Measurements from ENCODE around the gene TROAP. TPM values are rescaled to one million over a fixed set of nuclear protein-coding genes. Genes with fewer than 3 reads are reported as not detected.

Gene TROAP
- total RNA-seq, 6 experiments from 2014 or later: 14.1 to 37.4 (median 34.5) TPM

DNA sequence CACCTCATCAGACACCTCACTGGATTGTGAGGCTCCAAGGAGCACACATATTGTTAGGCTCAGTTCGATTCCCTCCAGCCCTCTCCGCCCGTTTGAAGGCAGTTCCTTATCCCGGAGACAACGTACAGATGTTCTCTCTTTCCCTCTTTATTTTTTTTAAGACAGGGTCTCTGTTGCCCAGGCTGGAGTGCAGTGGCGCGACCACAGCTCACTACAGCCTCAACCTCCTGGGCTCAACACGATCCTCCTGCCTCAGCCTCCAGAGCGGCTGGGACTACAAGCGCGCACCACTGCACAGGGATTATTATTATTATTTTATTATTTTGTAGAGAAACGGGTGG lies 718 bp upstream of the TROAP start:
- peak overlapping the region; percentile 94 for H3K27ac Mint-ChIP-seq
- TF ChIP-seq, protein P1, sequence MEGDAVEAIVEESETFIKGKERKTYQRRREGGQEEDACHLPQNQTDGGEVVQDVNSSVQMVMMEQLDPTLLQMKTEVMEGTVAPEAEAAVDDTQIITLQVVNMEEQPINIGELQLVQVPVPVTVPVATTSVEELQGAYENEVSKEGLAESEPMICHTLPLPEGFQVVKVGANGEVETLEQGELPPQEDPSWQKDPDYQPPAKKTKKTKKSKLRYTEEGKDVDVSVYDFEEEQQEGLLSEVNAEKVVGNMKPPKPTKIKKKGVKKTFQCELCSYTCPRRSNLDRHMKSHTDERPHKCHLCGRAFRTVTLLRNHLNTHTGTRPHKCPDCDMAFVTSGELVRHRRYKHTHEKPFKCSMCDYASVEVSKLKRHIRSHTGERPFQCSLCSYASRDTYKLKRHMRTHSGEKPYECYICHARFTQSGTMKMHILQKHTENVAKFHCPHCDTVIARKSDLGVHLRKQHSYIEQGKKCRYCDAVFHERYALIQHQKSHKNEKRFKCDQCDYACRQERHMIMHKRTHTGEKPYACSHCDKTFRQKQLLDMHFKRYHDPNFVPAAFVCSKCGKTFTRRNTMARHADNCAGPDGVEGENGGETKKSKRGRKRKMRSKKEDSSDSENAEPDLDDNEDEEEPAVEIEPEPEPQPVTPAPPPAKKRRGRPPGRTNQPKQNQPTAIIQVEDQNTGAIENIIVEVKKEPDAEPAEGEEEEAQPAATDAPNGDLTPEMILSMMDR (IDR thresholded peaks at IDR 0.05): no peak
- peaks cover 26% of the 10 kb centered on the region for H3K4me1 Mint-ChIP-seq (ENCODE audit: low read depth)
- no peaks in the 10 kb centered on the region for H3K9me3 Mint-ChIP-seq
- peaks cover 2% of the 10 kb centered on the region for H3K27me3 Mint-ChIP-seq (ENCODE audit: insufficient read depth)
- peak overlapping the region; percentile 100 for H3K4me3 Mint-ChIP-seq
- no peak for DNase-seq
- H3K36me3 Mint-ChIP-seq (ENCODE audit: low read depth): peaks cover 5% of the 10 kb centered on the region; the same call in 1 of the 2 replicates

GRCh38 chr12:49323524-49324097 lies 556 bp downstream of the TROAP start:
- TF ChIP-seq, protein P1 (IDR thresholded peaks at IDR 0.05): no peak
- DNase-seq: no peak
- Mint-ChIP-seq H3K4me3 (peak overlapping the region; percentile 100), H3K27ac (peak overlapping the region; percentile 94), H3K4me1 (ENCODE audit: low read depth) (peaks cover 26% of the 10 kb centered on the region), H3K27me3 (ENCODE audit: insufficient read depth) (peaks cover 2% of the 10 kb centered on the region), H3K36me3 (ENCODE audit: low read depth) (peaks cover 10% of the 10 kb centered on the region; the same call in 1 of the 2 replicates), H3K9me3 (no peaks in the 10 kb centered on the region)

DNA sequence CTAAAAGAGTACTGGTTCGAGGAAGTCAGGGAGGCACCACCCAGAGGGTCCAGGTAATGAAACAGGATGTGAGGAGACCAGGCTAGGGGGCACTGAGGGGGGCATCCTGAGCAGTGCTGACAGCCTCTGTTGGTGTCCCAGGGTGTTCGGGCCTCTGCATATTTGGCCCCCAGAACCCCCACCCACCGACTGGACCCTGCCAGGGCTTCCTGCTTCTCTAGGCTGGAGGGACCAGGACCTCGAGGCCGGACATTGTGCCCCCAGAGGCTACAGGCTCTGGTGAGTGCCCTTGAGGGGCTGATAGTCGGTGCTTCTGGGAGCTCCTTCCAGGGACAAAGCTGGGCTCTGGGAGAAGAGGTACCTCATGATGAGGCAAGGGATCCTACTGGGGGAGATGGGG lies 2.6 kb downstream of the TROAP start:
- TF ChIP-seq, protein P1 (IDR thresholded peaks at IDR 0.05): no peak
- H3K27ac Mint-ChIP-seq: peak overlapping the region; percentile 45; the same call in 1 of the 2 replicates
- H3K27me3 Mint-ChIP-seq (ENCODE audit: insufficient read depth): no peaks in the 10 kb centered on the region; the same call in 1 of the 2 replicates
- no peak overlapping the region for H3K4me3 Mint-ChIP-seq
- no peak for DNase-seq
- peaks cover 26% of the 10 kb centered on the region for H3K4me1 Mint-ChIP-seq (ENCODE audit: low read depth)
- H3K9me3 Mint-ChIP-seq: no peaks in the 10 kb centered on the region
- H3K36me3 Mint-ChIP-seq (ENCODE audit: low read depth): peaks cover 13% of the 10 kb centered on the region; the same call in 1 of the 2 replicates

- H3K4me3 Mint-ChIP-seq: no peak overlapping the region
- H3K27ac Mint-ChIP-seq: no peak overlapping the region
- H3K36me3 Mint-ChIP-seq (ENCODE audit: low read depth): peaks cover 13% of the 10 kb centered on the region; the same call in 1 of the 2 replicates
- peaks cover 5% of the 10 kb centered on the region for H3K27me3 Mint-ChIP-seq (ENCODE audit: insufficient read depth)
- TF ChIP-seq, protein P1 (IDR thresholded peaks at IDR 0.05): no peak
- no peak for DNase-seq
- H3K4me1 Mint-ChIP-seq (ENCODE audit: low read depth): peaks cover 19% of the 10 kb centered on the region
- H3K9me3 Mint-ChIP-seq: no peaks in the 10 kb centered on the region
Measured at GRCh38 chr12:49327368-49327767, 4.3 kb downstream of the TROAP start.

GRCh38 chr12:49327887-49328286 lies 4.8 kb downstream of the TROAP start:
- DNase-seq: no peak
- TF ChIP-seq, protein P1 (IDR thresholded peaks at IDR 0.05): no peak
- peaks cover 13% of the 10 kb centered on the region; the same call in 1 of the 2 replicates for H3K36me3 Mint-ChIP-seq (ENCODE audit: low read depth)
- H3K4me1 Mint-ChIP-seq (ENCODE audit: low read depth): peaks cover 17% of the 10 kb centered on the region
- H3K9me3 Mint-ChIP-seq: no peaks in the 10 kb centered on the region
- peaks cover 5% of the 10 kb centered on the region for H3K27me3 Mint-ChIP-seq (ENCODE audit: insufficient read depth)
- H3K4me3 Mint-ChIP-seq: no peak overlapping the region
- no peak overlapping the region for H3K27ac Mint-ChIP-seq

All from HFFc6 (cell line).